Endothelial cell (in vitro differentiated cells): ENCODE results near the gene ZFHX2. TPM values are rescaled to one million over a fixed set of nuclear protein-coding genes. Genes with fewer than 3 reads are reported as not detected.
A peak's percentile ranks its signal among the peaks of the same experiment; 100 is the strongest.

Experiments
- DNase-seq: peaks from one replicate; pipeline ENCODE4 v3.0.0; 2021; ENCODE audit warnings: low spot score
- H3K27ac Mint-ChIP-seq: one replicate; pipeline ENCODE4 v1.8.0; 2021; ENCODE audit warnings: mixed read lengths, inconsistent platforms; ENCODE audit not compliant: unreplicated experiment
- H3K27me3 Mint-ChIP-seq: one replicate; pipeline ENCODE4 v1.8.0; 2021; ENCODE audit warnings: mild to moderate bottlenecking, moderate library complexity, mixed read lengths, inconsistent platforms; ENCODE audit not compliant: unreplicated experiment
- H3K36me3 Mint-ChIP-seq: one replicate; pipeline ENCODE4 v1.8.0; 2021; ENCODE audit warnings: mild to moderate bottlenecking, low read depth, mixed read lengths, inconsistent platforms; ENCODE audit not compliant: unreplicated experiment
- H3K4me1 Mint-ChIP-seq: one replicate; pipeline ENCODE4 v1.8.0; 2021; ENCODE audit warnings: mild to moderate bottlenecking, mixed read lengths, inconsistent platforms; ENCODE audit not compliant: unreplicated experiment
- H3K4me3 Mint-ChIP-seq: one replicate; pipeline ENCODE4 v1.8.0; 2021; ENCODE audit warnings: mild to moderate bottlenecking, mixed read lengths, inconsistent platforms; ENCODE audit not compliant: unreplicated experiment
- H3K9me3 Mint-ChIP-seq: one replicate; pipeline ENCODE4 v1.8.0; 2021; ENCODE audit warnings: mixed read lengths, inconsistent platforms; ENCODE audit not compliant: unreplicated experiment
- total RNA-seq: library from RNA; stranded (reverse); fragmentation: NEBNext Ultra II Directional; extraction: Animal tissue kit (Norgen Biotek cat#: 25700); gene quantifications from one replicate; pipeline ENCODE4 v1.2.1, GENCODE V29; 2021; ENCODE audit not compliant: unreplicated experiment
- TF ChIP-seq, protein P1 (sequence below): fragments of 200-600 bp; sonication (generic); IDR thresholded peaks from one replicate; pipeline ENCODE4 v1.5.0; 2021; ENCODE audit warnings: antibody characterized with exemption; ENCODE audit not compliant: unreplicated experiment

Gene ZFHX2
- total RNA-seq, 1 donor from 2014 or later = 12.7 TPM

GRCh38 chr14:23548351-23549318 is 2.9 kb downstream of the ZFHX2 start:
- Mint-ChIP-seq H3K36me3 (no peaks in the 10 kb centered on the region), H3K27ac (no peak overlapping the region), H3K9me3 (no peaks in the 10 kb centered on the region), H3K27me3 (no peaks in the 10 kb centered on the region), H3K4me1 (peaks cover 19% of the 10 kb centered on the region), H3K4me3 (no peak overlapping the region)
- TF ChIP-seq, protein P1, sequence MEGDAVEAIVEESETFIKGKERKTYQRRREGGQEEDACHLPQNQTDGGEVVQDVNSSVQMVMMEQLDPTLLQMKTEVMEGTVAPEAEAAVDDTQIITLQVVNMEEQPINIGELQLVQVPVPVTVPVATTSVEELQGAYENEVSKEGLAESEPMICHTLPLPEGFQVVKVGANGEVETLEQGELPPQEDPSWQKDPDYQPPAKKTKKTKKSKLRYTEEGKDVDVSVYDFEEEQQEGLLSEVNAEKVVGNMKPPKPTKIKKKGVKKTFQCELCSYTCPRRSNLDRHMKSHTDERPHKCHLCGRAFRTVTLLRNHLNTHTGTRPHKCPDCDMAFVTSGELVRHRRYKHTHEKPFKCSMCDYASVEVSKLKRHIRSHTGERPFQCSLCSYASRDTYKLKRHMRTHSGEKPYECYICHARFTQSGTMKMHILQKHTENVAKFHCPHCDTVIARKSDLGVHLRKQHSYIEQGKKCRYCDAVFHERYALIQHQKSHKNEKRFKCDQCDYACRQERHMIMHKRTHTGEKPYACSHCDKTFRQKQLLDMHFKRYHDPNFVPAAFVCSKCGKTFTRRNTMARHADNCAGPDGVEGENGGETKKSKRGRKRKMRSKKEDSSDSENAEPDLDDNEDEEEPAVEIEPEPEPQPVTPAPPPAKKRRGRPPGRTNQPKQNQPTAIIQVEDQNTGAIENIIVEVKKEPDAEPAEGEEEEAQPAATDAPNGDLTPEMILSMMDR = no peak
- no peak for DNase-seq

DNA sequence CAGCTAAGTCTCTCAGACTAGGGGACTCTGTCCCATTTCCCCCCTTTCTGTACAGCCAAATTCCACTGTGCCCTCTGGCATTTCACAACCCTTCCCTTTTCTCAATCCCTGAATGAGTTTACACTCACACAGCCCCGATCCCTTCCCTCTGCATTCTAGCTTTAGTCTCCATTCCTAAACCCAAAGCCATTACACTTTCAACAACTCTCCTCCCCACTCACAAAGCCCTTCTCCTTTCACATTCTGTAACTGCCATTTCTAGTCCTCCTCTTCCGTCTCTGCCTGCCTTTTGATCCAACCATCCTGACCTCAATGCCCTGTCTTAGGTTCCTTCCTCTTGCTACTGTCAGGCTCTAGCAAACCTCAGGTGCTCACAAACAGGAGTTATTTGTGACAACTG is 3.6 kb downstream of the ZFHX2 start:
- Mint-ChIP-seq H3K4me1 (peaks cover 19% of the 10 kb centered on the region), H3K27ac (no peak overlapping the region), H3K36me3 (no peaks in the 10 kb centered on the region), H3K9me3 (no peaks in the 10 kb centered on the region), H3K27me3 (no peaks in the 10 kb centered on the region), H3K4me3 (no peak overlapping the region)
- DNase-seq = no peak
- TF ChIP-seq, protein P1 = no peak

- DNase-seq = no peak
- peaks cover 1% of the 10 kb centered on the region for H3K27me3 Mint-ChIP-seq
- peaks cover 17% of the 10 kb centered on the region for H3K4me1 Mint-ChIP-seq
- no peaks in the 10 kb centered on the region for H3K9me3 Mint-ChIP-seq
- H3K27ac Mint-ChIP-seq = no peak overlapping the region
- no peak overlapping the region for H3K4me3 Mint-ChIP-seq
- TF ChIP-seq, protein P1 = no peak
- no peaks in the 10 kb centered on the region for H3K36me3 Mint-ChIP-seq
Observed at GRCh38 chr14:23546450-23547035, 5.0 kb downstream of the ZFHX2 start.

GRCh38 chr14:23545740-23546365 is 5.7 kb downstream of the ZFHX2 start:
- H3K9me3 Mint-ChIP-seq = no peaks in the 10 kb centered on the region
- no peak overlapping the region for H3K4me3 Mint-ChIP-seq
- H3K36me3 Mint-ChIP-seq = no peaks in the 10 kb centered on the region
- peak overlapping the region; percentile 39 for H3K27ac Mint-ChIP-seq
- TF ChIP-seq, protein P1 = no peak
- DNase-seq = no peak
- H3K27me3 Mint-ChIP-seq = peaks cover 4% of the 10 kb centered on the region
- H3K4me1 Mint-ChIP-seq = peaks cover 17% of the 10 kb centered on the region
